ENCODE measurements around the gene MOV10. TPM values are rescaled to one million over a fixed set of nuclear protein-coding genes. Genes with fewer than 3 reads are reported as not detected.
A peak's percentile ranks its signal among the peaks of the same experiment; 100 is the strongest.

Gene MOV10
- total and polyA plus RNA-seq, 2 of the 8 experiments (the other 6 are each of a cell fraction or from before 2014, with no cell fraction given) = 57.3 to 109 TPM

- FAIRE-seq (no peak), DNase-seq (ENCODE audit: low read depth in 1 of 2, low spot score in 2 of 2) (peak in 1 of 2 experiments; percentile 89)
- H2AK5ac ChIP-seq (ENCODE audit: low read depth, low read length) = no peak overlapping the region
- H2BK5ac ChIP-seq (ENCODE audit: low read depth, low read length) = no peak overlapping the region; the same call in 1 of the 2 replicates
- peak overlapping the region; percentile 95; the same call in 1 of the 2 replicates for H2BK15ac ChIP-seq (ENCODE audit: low read length)
- H3K14ac ChIP-seq (ENCODE audit: insufficient read length) = no peak overlapping the region
- POLR2A ChIA-PET (ENCODE audit: partially characterized antibody) = interaction anchor here (0.7 to 1.5 kb wide), 8 partner anchors 11 to 323 kb away, joined by 3 to 10 read pairs (median 3); no protein-coding TSS in a partner anchor
- no peaks in the 10 kb centered on the region for H3K9me3 ChIP-seq (ENCODE audit: insufficient read depth in 2 of 2, low read depth in 1 of 2, low read length in 1 of 2)
- H3K27me3 ChIP-seq (replicated peaks in 1 of 4; ENCODE audit: control insufficient read depth in 3 of 4, extremely low read depth in 1 of 4, insufficient read depth in 3 of 4, low read length in 3 of 4) = peaks cover 0 to 40% (median 22%) of the 10 kb centered on the region in 4 experiments; a peak in 5 of 7 replicates
- peak overlapping the region; percentile 27 for H3K4ac ChIP-seq (replicated peaks; ENCODE audit: insufficient read length, low read depth, low read length)
- peak overlapping the region in 1 of 2 experiments; percentile 44; a peak in 1 of 4 replicates for H3K4me2 ChIP-seq (ENCODE audit: insufficient read depth in 1 of 2, low read depth in 2 of 2, low read length in 2 of 2)
- H4K5ac ChIP-seq (ENCODE audit: insufficient read length, low read depth, low read length) = no peak overlapping the region
- H2BK20ac ChIP-seq (ENCODE audit: low read length) = no peak overlapping the region
- H3K23me2 ChIP-seq (ENCODE audit: low read depth, low read length) = peaks cover 15% of the 10 kb centered on the region
- H3K23ac ChIP-seq (ENCODE audit: insufficient read length) = no peak overlapping the region
- 67 to 100% methylated on average over 1 to 17 of the region's 44 CpGs for WGBS, 2 experiments (ENCODE audit: extremely low coverage in 1 of 2, insufficient coverage in 1 of 2, insufficient read length in 1 of 2, insufficient replicate concordance in 2 of 2, low coverage in 1 of 2, low lambda C conversion rate in 2 of 2, missing lambda C conversion rate in 1 of 2)
- H3K4me3 ChIP-seq (ENCODE audit: extremely low read depth in 1 of 4, insufficient read depth in 2 of 4, low read depth in 3 of 4, low read length in 4 of 4) = peak overlapping the region in 2 of 4 experiments; percentile 10 to 40; a peak in 2 of 8 replicates
- no peak overlapping the region for H3K27ac ChIP-seq (ENCODE audit: low read depth, low read length)
- CTCF ChIA-PET (ENCODE audit: partially characterized antibody) = interaction anchor here (0.5 to 14.2 kb wide), 34 partner anchors 8 to 1229 kb away, joined by 3 to 547 read pairs (median 4); partner anchors contain the start of gene LRIG2
- H3K18ac ChIP-seq (ENCODE audit: extremely low read depth, low read length) = 0 out of 2 replicates have a peak overlapping the region, but pooled peaks have one; percentile 66
- H4K91ac ChIP-seq (replicated peaks; ENCODE audit: insufficient read length, low read length) = peak overlapping the region; percentile 79
- no peak overlapping the region for H2BK12ac ChIP-seq (ENCODE audit: low read depth, low read length)
- H3K9ac ChIP-seq (replicated peaks in 1 of 4; ENCODE audit: extremely low read depth in 1 of 4, low read depth in 3 of 4, low read length in 3 of 4) = no peak overlapping the region
- H2BK120ac ChIP-seq (replicated peaks; ENCODE audit: low read depth, low read length) = no peak overlapping the region
- H4K20me1 ChIP-seq (replicated peaks in 1 of 2; ENCODE audit: control insufficient read depth in 1 of 2, insufficient read depth in 2 of 2, low read length in 2 of 2) = peaks cover 0 to under 1% of the 10 kb centered on the region in 2 experiments
- H3K79me1 ChIP-seq (ENCODE audit: low read depth, low read length) = no peaks in the 10 kb centered on the region
- no peaks in the 10 kb centered on the region for H3K79me2 ChIP-seq (ENCODE audit: control insufficient read depth in 1 of 2, insufficient read depth in 2 of 2, low read length in 2 of 2)
- no peaks in the 10 kb centered on the region for H3K36me3 ChIP-seq (ENCODE audit: control insufficient read depth in 2 of 4, insufficient read depth in 4 of 4, low read length in 3 of 4)
- no peak overlapping the region for H2AFZ ChIP-seq (ENCODE audit: low read length)
- peaks cover 8 to 27% (median 17%) of the 10 kb centered on the region in 4 experiments for H3K4me1 ChIP-seq (replicated peaks in 1 of 4; ENCODE audit: control insufficient read depth in 3 of 4, insufficient read depth in 4 of 4, low read length in 3 of 4)
- no peak overlapping the region for H3K56ac ChIP-seq (replicated peaks; ENCODE audit: insufficient read length, low read depth, low read length)
- no peak overlapping the region; the same call in 1 of the 2 replicates for H4K8ac ChIP-seq (ENCODE audit: extremely low read depth, insufficient read depth, low read length)
- peak; percentile 37; the same call in 1 of the 2 replicates for TF ChIP-seq BACH1 (IDR thresholded peaks at IDR 0.05; ENCODE audit: low read length)
- TF ChIP-seq RAD21 (IDR thresholded peaks at IDR 0.05 in 1 of 2, conservative IDR thresholded peaks at IDR 0.05 in 1 of 2; ENCODE audit: low read depth in 2 of 2, low read length in 2 of 2) = peak; percentile 78 to 89
- peak; percentile 57 for TF ChIP-seq CTBP2 (IDR thresholded peaks at IDR 0.05; ENCODE audit: borderline replicate concordance, insufficient read depth, insufficient read length, low read length)
- peak; percentile 54; the same call in 1 of the 2 replicates for TF ChIP-seq MAX (IDR thresholded peaks at IDR 0.05)
- TF ChIP-seq YY1 (IDR thresholded peaks at IDR 0.05; ENCODE audit: low read depth, low read length) = peak; percentile 50; the same call in 1 of the 2 replicates
- no peak for TF ChIP-seq SIX5 (IDR thresholded peaks at IDR 0.05; ENCODE audit: low read depth, low read length)
- no peak for TF ChIP-seq CHD1 (IDR thresholded peaks at IDR 0.05; ENCODE audit: low read depth, low read length)
- peak; percentile 23; the same call in 1 of the 2 replicates for TF ChIP-seq GABPA (IDR thresholded peaks at IDR 0.05; ENCODE audit: borderline replicate concordance, insufficient read depth, low read length)
- no peak for TF ChIP-seq RBBP5 (IDR thresholded peaks at IDR 0.05; ENCODE audit: borderline replicate concordance, low read depth, low read length)
- TF ChIP-seq EGR1 (IDR thresholded peaks at IDR 0.05; ENCODE audit: borderline replicate concordance, low read depth, low read length) = 0 out of 2 replicates have a peak, but pooled peaks have one; percentile 31
Observed at GRCh38 chr1:112718691-112719418, 44.4 kb downstream of the MOV10 start.
